Measurements from ENCODE around the gene PRMT2. TPM values are rescaled to one million over a fixed set of nuclear protein-coding genes. Genes with fewer than 3 reads are reported as not detected.

Gene PRMT2
- total and polyA plus RNA-seq, 2 experiments from 2014 or later = 79.7 to 108 TPM

- Histone ChIP-seq H4K20me1 (ENCODE audit: insufficient read depth, poor library complexity, severe bottlenecking) (no peaks in the 10 kb centered on the region), H3K4me3 (no peak overlapping the region), H3K4me2 (no peak overlapping the region), H2AFZ (no peak overlapping the region), H3K36me3 (replicated peaks; ENCODE audit: insufficient read depth, low read depth) (no peaks in the 10 kb centered on the region), H3K79me2 (no peaks in the 10 kb centered on the region), H3K9me3 (ENCODE audit: low read depth) (no peaks in the 10 kb centered on the region), H3K9me2 (replicated peaks; ENCODE audit: insufficient read depth) (no peaks in the 10 kb centered on the region), H3K27ac (no peak overlapping the region), H3K4me1 (ENCODE audit: insufficient read depth) (no peaks in the 10 kb centered on the region), H3K27me3 (no peaks in the 10 kb centered on the region)
- no peak for TF ChIP-seq EZH2 (IDR thresholded peaks at IDR 0.05; ENCODE audit: borderline replicate concordance)
- TF ChIP-seq CTCF (IDR thresholded peaks at IDR 0.05; ENCODE audit: poor library complexity) = no peak
- no peak for TF ChIP-seq EZH2phosphoT487 (IDR thresholded peaks at IDR 0.05; ENCODE audit: low read depth, severe bottlenecking, unreplicated experiment)
- WGBS (ENCODE audit: low lambda C conversion rate, missing lambda C conversion rate) = 78% methylated on average over 9 of the region's 9 CpGs
- no peak for DNase-seq (ENCODE audit: low spot score)
Measured at GRCh38 chr21:46604329-46604974, 31.0 kb upstream of the PRMT2 start.

GRCh38 chr21:46604975-46605766 lies 30.3 kb upstream of the PRMT2 start, which contains the start of gene S100B:
Gene S100B, minus strand, starts transcription at chr21:46605082. Its CDS starts 2,667 bp downstream, at chr21:46602415.
- no peaks in the 10 kb centered on the region for H3K36me3 ChIP-seq (replicated peaks; ENCODE audit: insufficient read depth, low read depth)
- H3K4me1 ChIP-seq (ENCODE audit: insufficient read depth) = no peaks in the 10 kb centered on the region
- H3K9me2 ChIP-seq (replicated peaks; ENCODE audit: insufficient read depth) = no peaks in the 10 kb centered on the region
- DNase-seq (ENCODE audit: low spot score) = no peak
- H3K79me2 ChIP-seq = no peaks in the 10 kb centered on the region
- no peak within 1 kb of the TSS for H3K4me3 ChIP-seq
- no peak within 1 kb of the TSS for H3K4me2 ChIP-seq
- H3K9me3 ChIP-seq (ENCODE audit: low read depth) = no peaks in the 10 kb centered on the region
- H4K20me1 ChIP-seq (ENCODE audit: insufficient read depth, poor library complexity, severe bottlenecking) = no peaks in the 10 kb centered on the region
- H2AFZ ChIP-seq = no peak within 1 kb of the TSS
- TF ChIP-seq EZH2phosphoT487 (IDR thresholded peaks at IDR 0.05; ENCODE audit: low read depth, severe bottlenecking, unreplicated experiment) (no peak), CTCF (IDR thresholded peaks at IDR 0.05; ENCODE audit: poor library complexity) (no peak), EZH2 (IDR thresholded peaks at IDR 0.05; ENCODE audit: borderline replicate concordance) (no peak)
- no peaks in the 10 kb centered on the region for H3K27me3 ChIP-seq
- no peak within 1 kb of the TSS for H3K27ac ChIP-seq
- 85% methylated on average over 15 of the region's 15 CpGs for WGBS (ENCODE audit: low lambda C conversion rate, missing lambda C conversion rate)

- no peak overlapping the region for H3K27ac ChIP-seq
Measured at GRCh38 chr21:46605767-46606426, 29.6 kb upstream of the PRMT2 start.

More at GRCh38 chr21:46605767-46606426, 29.6 kb upstream of the PRMT2 start:
- no peak overlapping the region for H3K4me2 ChIP-seq
- no peaks in the 10 kb centered on the region for H4K20me1 ChIP-seq (ENCODE audit: insufficient read depth, poor library complexity, severe bottlenecking)
- H3K4me1 ChIP-seq (ENCODE audit: insufficient read depth) = no peaks in the 10 kb centered on the region
- no peak for TF ChIP-seq EZH2 (IDR thresholded peaks at IDR 0.05; ENCODE audit: borderline replicate concordance)
- no peak for TF ChIP-seq CTCF (IDR thresholded peaks at IDR 0.05; ENCODE audit: poor library complexity)
- no peak for TF ChIP-seq EZH2phosphoT487 (IDR thresholded peaks at IDR 0.05; ENCODE audit: low read depth, severe bottlenecking, unreplicated experiment)
- H3K79me2 ChIP-seq = no peaks in the 10 kb centered on the region
- no peaks in the 10 kb centered on the region for H3K27me3 ChIP-seq
- no peaks in the 10 kb centered on the region for H3K9me2 ChIP-seq (replicated peaks; ENCODE audit: insufficient read depth)
- H3K4me3 ChIP-seq = no peak overlapping the region
- no peak for DNase-seq (ENCODE audit: low spot score)
- H3K9me3 ChIP-seq (ENCODE audit: low read depth) = no peaks in the 10 kb centered on the region
- H3K36me3 ChIP-seq (replicated peaks; ENCODE audit: insufficient read depth, low read depth) = no peaks in the 10 kb centered on the region
- H2AFZ ChIP-seq = no peak overlapping the region
- 93% methylated on average over 14 of the region's 14 CpGs for WGBS (ENCODE audit: low lambda C conversion rate, missing lambda C conversion rate)
